ENCODE measurements around the gene KIF5B. TPM values are rescaled to one million over a fixed set of nuclear protein-coding genes. Genes with fewer than 3 reads are reported as not detected.

The KIF5B gene
- total and polyA plus RNA-seq, 4 donors: 12.2 to 42.0 (median 22.9) TPM

- no peaks in the 10 kb centered on the region for H3K36me3 ChIP-seq (ENCODE audit: control insufficient read depth in 4 of 4, insufficient read depth in 3 of 4, low read depth in 1 of 4, low read length in 3 of 4)
- WGBS: 70% methylated on average over 5 of the region's 5 CpGs
- H3K9ac ChIP-seq (ENCODE audit: low read depth in 1 of 2, low read length in 2 of 2): no peak overlapping the region
- TF ChIP-seq FOXA2 (IDR thresholded peaks at IDR 0.05) (no peak), HNF4A (conservative IDR thresholded peaks at IDR 0.05) (peak in 1 of 2 donors; percentile 33), HNF4G (IDR thresholded peaks at IDR 0.05) (no peak), EGR1 (IDR thresholded peaks at IDR 0.05; ENCODE audit: low read depth in 2 of 2) (no peak)
- H3K27me3 ChIP-seq (ENCODE audit: control insufficient read depth in 4 of 4, insufficient read depth in 4 of 4, low read length in 3 of 4): no peaks in the 10 kb centered on the region
- H3K27ac ChIP-seq (ENCODE audit: low read depth in 1 of 2, low read length in 2 of 2): no peak overlapping the region
- H3K4me1 ChIP-seq (ENCODE audit: control insufficient read depth in 4 of 4, insufficient read depth in 4 of 4, low read length in 3 of 4): peaks cover 0 to 2% (median 0%) of the 10 kb centered on the region in 4 donors
- no peak for DNase-seq (ENCODE audit: low spot score)
- H3K9me3 ChIP-seq (ENCODE audit: control insufficient read depth in 4 of 4, low read length in 3 of 4): no peaks in the 10 kb centered on the region
- no peak overlapping the region for H3K4me3 ChIP-seq (ENCODE audit: low read depth in 1 of 3, low read length in 3 of 3)
These were observed 48.6 kb upstream of the KIF5B start for GRCh38 chr10:32104622-32105509.

GRCh38 chr10:32104181-32104580 is 48.0 kb upstream of the KIF5B start:
- H3K4me3 ChIP-seq (ENCODE audit: low read depth in 1 of 3, low read length in 3 of 3): no peak overlapping the region
- no peak for DNase-seq (ENCODE audit: low spot score)
- H3K4me1 ChIP-seq (ENCODE audit: control insufficient read depth in 4 of 4, insufficient read depth in 4 of 4, low read length in 3 of 4): peaks cover 0 to 2% (median 0%) of the 10 kb centered on the region in 4 donors
- H3K27me3 ChIP-seq (ENCODE audit: control insufficient read depth in 4 of 4, insufficient read depth in 4 of 4, low read length in 3 of 4): no peaks in the 10 kb centered on the region
- no peak overlapping the region for H3K27ac ChIP-seq (ENCODE audit: low read depth in 1 of 2, low read length in 2 of 2)
- TF ChIP-seq SP1 (IDR thresholded peaks at IDR 0.05): no peak
- TF ChIP-seq TAF1 (conservative IDR thresholded peaks at IDR 0.05): no peak
- TF ChIP-seq CTCF (IDR thresholded peaks at IDR 0.05; ENCODE audit: low read depth, low read length, missing input control): no peak
- TF ChIP-seq FOXA1 (IDR thresholded peaks at IDR 0.05): no peak
- no peak for TF ChIP-seq FOXA2 (IDR thresholded peaks at IDR 0.05)
- no peak for TF ChIP-seq ATF3 (IDR thresholded peaks at IDR 0.05)
- no peak for TF ChIP-seq HNF4A (conservative IDR thresholded peaks at IDR 0.05)
- no peak for TF ChIP-seq NR2F2 (IDR thresholded peaks at IDR 0.05)
- no peak overlapping the region for H3K9ac ChIP-seq (ENCODE audit: low read depth in 1 of 2, low read length in 2 of 2)
- WGBS: 77% methylated on average over 3 of the region's 3 CpGs
- H3K36me3 ChIP-seq (ENCODE audit: control insufficient read depth in 4 of 4, insufficient read depth in 3 of 4, low read depth in 1 of 4, low read length in 3 of 4): no peaks in the 10 kb centered on the region
- H3K9me3 ChIP-seq (ENCODE audit: control insufficient read depth in 4 of 4, low read length in 3 of 4): no peaks in the 10 kb centered on the region

GRCh38 chr10:32103721-32104120 is 47.5 kb upstream of the KIF5B start:
- Histone ChIP-seq H3K9me3 (ENCODE audit: control insufficient read depth in 4 of 4, low read length in 3 of 4) (no peaks in the 10 kb centered on the region), H3K27me3 (ENCODE audit: control insufficient read depth in 4 of 4, insufficient read depth in 4 of 4, low read length in 3 of 4) (no peaks in the 10 kb centered on the region), H3K4me3 (ENCODE audit: low read depth in 1 of 3, low read length in 3 of 3) (no peak overlapping the region), H3K4me1 (ENCODE audit: control insufficient read depth in 4 of 4, insufficient read depth in 4 of 4, low read length in 3 of 4) (peaks cover 0 to 2% (median 0%) of the 10 kb centered on the region in 4 donors), H3K9ac (ENCODE audit: low read depth in 1 of 2, low read length in 2 of 2) (no peak overlapping the region), H3K36me3 (ENCODE audit: control insufficient read depth in 4 of 4, insufficient read depth in 3 of 4, low read depth in 1 of 4, low read length in 3 of 4) (no peaks in the 10 kb centered on the region), H3K27ac (ENCODE audit: low read depth in 1 of 2, low read length in 2 of 2) (no peak overlapping the region)
- 76% methylated on average over 3 of the region's 3 CpGs for WGBS
- DNase-seq (ENCODE audit: low spot score): no peak
- TF ChIP-seq HNF4G (IDR thresholded peaks at IDR 0.05): no peak
- TF ChIP-seq JUND (IDR thresholded peaks at IDR 0.05): no peak
- no peak for TF ChIP-seq ZBTB33 (IDR thresholded peaks at IDR 0.05)
- TF ChIP-seq RXRA (IDR thresholded peaks at IDR 0.05): no peak
- no peak for TF ChIP-seq SP1 (IDR thresholded peaks at IDR 0.05)
- TF ChIP-seq HNF4A (conservative IDR thresholded peaks at IDR 0.05): no peak
- no peak for TF ChIP-seq MAX (IDR thresholded peaks at IDR 0.05)
- no peak for TF ChIP-seq ATF3 (IDR thresholded peaks at IDR 0.05)
- no peak for TF ChIP-seq FOXA2 (IDR thresholded peaks at IDR 0.05)
- TF ChIP-seq REST (IDR thresholded peaks at IDR 0.05): no peak
- no peak for TF ChIP-seq YY1 (IDR thresholded peaks at IDR 0.05)
- no peak for TF ChIP-seq FOXA1 (IDR thresholded peaks at IDR 0.05)
- TF ChIP-seq RAD21 (IDR thresholded peaks at IDR 0.05): no peak
- no peak for TF ChIP-seq EGR1 (IDR thresholded peaks at IDR 0.05; ENCODE audit: low read depth in 2 of 2)
- TF ChIP-seq NR2F2 (IDR thresholded peaks at IDR 0.05): no peak

Data from liver (tissue), 9 donors.